HG03439 (cell line): ENCODE results near the gene MRRF.
A peak's percentile ranks its signal among the peaks of the same experiment; 100 is the strongest.

ENCODE experiments used
- ATAC-seq: cut with Tn5 transposase; IDR thresholded peaks from one replicate; pipeline ENCODE4 v1.9.1; 2021; ENCODE audit warnings: mild to moderate bottlenecking, moderate library complexity; ENCODE audit not compliant: unreplicated experiment

MRRF gene

GRCh38 chr9:122264360-122265148, at the start of gene MRRF, which contains the start of gene RBM18:
MRRF (plus strand) TSS chr9:122264882; CDS start chr9:122270892, 6,010 bp downstream.
RBM18 (minus strand) TSS chr9:122264840; CDS start chr9:122261492, 3,348 bp downstream.
- peak; percentile 83 for ATAC-seq

GRCh38 chr9:122215663-122216062, 49.0 kb upstream of the MRRF start:
- no peak for ATAC-seq

DNA sequence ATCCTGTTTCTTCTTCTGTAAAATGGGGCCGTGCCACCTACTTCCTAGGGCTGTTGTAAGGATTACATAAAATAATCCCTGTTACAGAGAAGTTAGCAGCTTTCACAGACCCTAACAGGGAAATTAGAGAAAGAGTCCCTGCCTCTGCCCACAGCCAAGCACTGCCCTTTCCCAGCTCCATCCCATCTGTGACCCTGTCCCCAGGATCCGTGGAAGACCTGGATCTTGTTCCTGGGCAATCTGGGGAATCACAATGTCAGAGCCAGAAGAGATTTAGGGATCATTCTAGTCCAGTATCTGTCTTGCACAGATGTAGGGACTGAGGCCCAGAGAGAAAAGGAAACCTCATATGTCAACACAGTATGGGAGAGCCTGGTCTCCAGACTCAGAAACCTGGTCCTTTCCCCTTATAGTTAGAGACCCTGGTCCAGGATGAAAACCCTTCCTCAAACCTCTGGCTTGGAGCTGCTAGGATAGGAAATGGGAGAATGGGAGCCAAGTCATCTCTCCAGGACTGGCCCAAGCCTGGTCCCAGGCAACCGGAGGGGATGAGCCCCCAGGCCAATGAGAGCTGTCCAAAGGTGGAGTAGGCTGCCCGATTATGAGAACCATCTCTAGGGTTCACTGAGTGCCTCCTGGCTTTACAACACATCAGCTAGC, 48.4 kb upstream of the MRRF start:
- ATAC-seq: no peak

- ATAC-seq: no peak
These were observed 47.8 kb upstream of the MRRF start for GRCh38 chr9:122216798-122217418.

DNA sequence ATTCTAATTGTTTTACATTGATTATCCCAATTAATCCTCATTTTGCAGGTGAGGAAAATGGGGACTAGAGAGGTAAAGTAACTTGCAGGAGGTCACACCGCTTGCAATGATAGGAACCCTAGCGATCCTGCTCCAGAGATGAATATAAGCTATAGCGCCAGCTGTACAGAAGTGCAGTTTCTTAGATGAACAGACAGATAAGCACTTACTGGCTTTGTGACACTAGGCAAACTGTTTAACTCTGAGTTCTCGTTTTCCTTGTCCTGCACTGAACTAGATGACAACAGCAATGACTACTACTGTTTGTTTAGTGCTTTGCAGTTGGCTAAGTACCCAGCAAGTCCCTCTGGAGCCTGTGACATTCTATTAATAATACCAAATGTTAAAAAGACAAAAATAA, 47.0 kb upstream of the MRRF start:
- ATAC-seq: no peak

DNA sequence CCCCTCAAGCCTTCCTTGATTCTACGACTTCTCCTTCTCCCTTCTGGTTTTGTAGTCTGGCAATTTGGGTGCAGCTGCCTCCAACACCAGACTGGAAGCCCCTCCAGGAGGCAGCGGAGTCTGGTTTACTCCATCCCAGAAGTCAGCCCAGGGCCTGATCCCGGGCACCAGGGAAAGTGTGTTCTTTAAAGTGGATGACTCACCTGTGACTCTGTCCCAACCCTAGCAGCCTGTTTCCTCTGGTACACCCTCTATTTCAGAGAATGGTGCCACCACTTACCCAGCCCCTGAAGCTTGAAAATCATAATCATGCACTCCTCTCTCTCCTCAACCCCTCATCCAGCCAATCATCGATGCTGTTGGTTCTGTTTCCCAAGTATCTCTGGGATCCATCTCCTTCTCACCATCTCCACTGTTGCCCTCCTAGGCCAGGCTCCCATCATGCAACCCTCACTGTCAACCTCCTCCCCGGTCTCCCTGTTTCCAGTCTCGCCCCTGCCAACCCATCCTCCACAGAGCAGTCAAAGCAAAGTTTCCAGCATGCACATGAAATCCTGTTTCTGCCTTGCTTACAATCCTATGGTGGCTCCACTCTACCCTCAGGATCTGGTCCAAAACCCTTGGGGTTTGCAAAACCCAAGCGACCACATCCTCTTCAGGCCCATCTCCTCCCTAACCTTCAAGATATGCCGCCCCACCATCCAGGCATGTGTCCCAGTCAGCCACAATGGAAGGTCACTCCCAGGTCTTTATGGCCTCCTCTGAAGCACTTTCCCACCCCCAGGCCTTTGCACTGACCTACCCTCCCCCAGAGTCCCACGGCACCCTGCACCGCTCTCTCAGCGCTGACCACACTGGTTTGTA, 46.4 kb upstream of the MRRF start:
- no peak for ATAC-seq

GRCh38 chr9:122218935-122219855, 45.5 kb upstream of the MRRF start:
- ATAC-seq: no peak

DNA sequence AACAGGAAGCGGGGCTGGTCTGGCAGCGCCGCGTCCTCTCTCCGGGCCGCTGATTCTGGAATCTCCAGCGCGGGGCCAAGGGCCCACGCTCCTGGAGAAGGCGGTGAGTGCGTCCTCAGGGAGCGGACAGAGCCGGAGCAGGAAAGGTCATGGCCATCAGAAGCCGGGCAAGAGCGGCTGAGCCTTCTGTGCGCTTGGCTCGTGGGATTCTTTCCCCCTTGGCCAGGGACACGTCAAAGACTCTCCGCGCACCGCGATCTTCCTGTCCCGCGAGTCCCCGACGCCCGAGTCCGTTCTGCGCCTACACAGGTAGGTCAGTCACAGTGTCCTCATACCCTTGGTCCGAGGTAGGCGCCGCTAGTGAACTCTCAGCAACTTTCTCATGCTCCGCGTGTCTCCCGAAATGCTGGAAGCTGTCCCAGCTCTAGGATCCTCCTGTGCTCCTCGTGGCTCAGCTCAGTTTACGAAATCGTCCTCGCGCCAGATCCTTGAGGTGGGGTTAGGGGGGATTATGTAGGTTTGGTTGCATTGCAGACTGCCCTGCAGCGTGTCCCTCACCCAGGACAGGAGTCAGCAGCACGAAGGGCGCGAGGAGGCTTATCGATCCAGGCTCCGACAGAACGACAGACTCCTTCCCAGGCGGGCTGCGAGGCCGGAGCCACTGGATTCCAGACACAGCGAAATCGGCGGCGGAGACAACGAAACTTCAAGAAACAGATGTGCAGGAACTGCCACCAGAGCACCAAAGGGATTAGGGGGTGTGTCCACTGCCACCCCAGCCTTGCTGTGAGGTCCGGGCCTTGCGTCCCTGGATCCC, 44.6 kb upstream of the MRRF start:
- no peak for ATAC-seq

- ATAC-seq: no peak
These were observed 44.0 kb upstream of the MRRF start for GRCh38 chr9:122220673-122221182.

GRCh38 chr9:122221183-122221811, 43.4 kb upstream of the MRRF start:
- ATAC-seq: no peak

DNA sequence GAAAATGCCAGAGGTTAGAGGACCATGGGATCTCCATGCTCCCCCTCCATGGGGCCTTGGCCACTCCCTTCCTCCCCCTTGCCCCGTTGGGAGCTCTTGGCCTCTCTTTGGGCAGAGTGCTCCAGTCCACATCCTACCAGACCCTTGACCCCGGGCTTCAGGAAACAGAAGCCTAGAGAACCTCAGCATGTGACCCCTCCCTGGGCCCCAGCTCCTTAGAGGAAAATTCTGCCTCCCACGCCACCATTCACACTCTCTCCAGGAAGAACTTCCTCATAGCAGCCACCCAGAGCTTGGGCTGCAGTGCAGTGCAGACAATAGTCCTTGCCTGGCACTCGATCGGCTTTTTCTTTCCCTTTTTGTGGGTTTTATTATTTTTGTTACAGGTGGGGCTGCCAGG, 41.9 kb upstream of the MRRF start:
- no peak for ATAC-seq

DNA sequence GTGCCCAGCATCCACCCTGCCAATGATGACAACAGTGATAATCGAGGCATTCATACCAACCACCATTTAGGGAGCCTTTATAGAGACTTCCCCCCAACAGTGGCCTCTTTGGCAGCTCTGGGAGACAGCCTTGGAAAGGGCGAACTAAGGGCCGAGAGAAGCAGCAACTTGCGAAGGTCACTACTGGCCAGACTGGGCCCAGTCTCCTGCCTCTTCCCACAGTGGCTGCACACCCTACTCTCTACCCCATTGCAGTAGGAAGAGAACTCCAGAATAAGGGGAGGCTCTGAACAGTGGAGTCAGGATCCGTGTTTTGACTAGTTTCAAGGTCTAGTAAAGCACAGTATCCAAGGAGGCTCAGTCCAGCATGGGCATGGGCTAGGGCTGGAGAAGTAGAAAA, 41.2 kb upstream of the MRRF start:
- no peak for ATAC-seq

GRCh38 chr9:122225312-122226141, 39.2 kb upstream of the MRRF start:
- ATAC-seq: no peak

DNA sequence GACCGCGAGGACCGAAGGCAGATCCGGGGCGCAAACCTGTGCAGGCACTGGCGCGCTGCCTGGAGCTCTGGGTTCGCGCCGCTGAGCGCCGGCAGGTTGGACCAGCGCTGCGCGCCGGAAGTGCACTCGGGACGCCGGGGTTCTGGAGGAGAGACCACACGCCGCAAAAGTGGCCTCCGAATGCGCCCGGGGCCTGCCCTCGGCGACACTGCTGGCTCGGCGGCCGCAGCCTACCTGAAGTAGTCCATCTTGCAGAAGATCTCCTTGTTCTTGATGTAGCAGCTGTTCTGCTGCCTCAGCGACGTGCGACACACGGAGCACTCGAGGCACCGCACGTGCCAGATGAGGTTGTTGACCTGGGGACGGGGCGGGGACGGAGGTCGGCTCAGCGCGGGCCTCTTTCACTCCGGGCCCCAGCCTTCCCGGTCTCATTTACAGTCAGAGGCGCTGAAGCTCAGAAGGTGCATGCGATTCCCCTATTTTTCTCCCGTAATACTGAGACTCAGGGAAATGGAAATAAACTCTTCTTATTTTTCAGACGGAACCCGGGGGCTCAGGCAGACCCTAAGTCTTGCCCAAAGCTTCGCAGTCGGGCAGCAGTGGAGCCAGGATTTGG, 38.4 kb upstream of the MRRF start:
- ATAC-seq: no peak

GRCh38 chr9:122226758-122227574, 37.7 kb upstream of the MRRF start:
- no peak for ATAC-seq

- no peak for ATAC-seq
These were observed 37.1 kb upstream of the MRRF start for GRCh38 chr9:122227575-122227900.
